NCI-H2227 (cell line): Measurements from ENCODE around the gene QKI.
A peak's percentile ranks its signal among the peaks of the same experiment; 100 is the strongest.
"Not testable (repeated sequence)": the region's sequence is repeated elsewhere in the genome, so short reads cannot be mapped to it uniquely, and the experiment has no call there.

ENCODE experiments used
- DNase-seq: peaks from one replicate; lab custom pipeline; 2025; ENCODE audit not compliant: unreplicated experiment; lab: John Stamatoyannopoulos, UW

Gene QKI

DNA sequence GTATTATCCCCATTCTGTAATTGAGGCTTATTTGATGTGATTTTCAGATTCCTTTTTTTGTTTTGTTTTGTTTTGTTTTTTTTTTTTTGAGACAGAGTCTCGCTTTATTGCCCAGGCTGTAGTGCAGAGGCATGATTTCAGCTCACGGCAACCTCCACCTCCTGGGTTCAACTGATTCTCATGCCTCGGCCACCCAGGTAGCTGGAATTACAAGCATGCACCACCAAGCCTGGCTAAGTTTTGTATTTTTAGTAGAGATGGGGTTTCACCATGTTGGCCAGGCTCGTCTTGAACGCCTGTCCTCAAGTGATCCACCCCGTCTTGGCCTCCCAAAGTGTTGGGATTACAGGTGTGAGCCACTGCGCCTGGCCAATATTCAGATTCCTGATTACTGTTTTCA is 62.4 kb downstream of the QKI start:
- not testable (repeated sequence) for DNase-seq

DNA sequence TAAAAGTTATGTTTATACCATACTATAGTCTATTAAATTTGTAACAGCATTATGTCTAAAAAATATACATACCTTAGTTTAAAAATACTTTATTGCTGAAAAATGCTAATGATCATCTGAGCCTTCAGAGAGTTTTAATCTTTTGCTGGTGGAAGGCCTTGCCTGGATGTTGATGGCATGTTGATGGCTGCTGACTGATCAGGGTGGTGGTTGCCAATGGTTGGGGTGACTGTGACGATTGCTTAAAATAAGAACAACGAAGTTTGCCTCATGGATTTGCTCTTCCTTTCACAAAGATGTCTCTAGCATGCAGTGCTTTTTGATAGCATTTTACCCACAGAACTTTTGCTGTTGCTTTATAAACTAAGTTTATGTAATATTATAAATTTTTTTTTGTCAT is 68.6 kb downstream of the QKI start:
- no peak for DNase-seq

DNA sequence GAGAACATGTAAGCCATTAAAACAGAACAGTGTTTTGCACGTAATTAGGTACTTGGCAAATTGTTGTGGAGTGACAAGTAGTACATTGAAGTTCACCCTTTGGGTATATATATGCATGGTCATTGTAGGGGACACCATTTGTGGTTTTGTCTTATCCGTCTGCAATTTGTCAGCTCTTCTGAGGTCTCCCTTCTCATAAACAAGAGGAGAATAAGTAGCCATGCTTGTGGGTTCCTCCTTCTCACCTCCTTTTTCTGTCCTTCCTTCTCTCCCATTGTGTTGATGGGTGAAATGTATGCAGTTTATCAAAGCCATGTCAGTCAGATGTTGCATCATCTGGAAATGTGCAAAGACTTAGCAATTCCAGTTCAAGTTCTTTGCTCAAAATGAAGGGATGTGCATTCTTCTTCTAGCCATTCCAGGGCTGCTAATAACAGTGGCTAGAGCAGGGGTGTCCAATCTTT is 70.9 kb downstream of the QKI start:
- no peak for DNase-seq

DNA sequence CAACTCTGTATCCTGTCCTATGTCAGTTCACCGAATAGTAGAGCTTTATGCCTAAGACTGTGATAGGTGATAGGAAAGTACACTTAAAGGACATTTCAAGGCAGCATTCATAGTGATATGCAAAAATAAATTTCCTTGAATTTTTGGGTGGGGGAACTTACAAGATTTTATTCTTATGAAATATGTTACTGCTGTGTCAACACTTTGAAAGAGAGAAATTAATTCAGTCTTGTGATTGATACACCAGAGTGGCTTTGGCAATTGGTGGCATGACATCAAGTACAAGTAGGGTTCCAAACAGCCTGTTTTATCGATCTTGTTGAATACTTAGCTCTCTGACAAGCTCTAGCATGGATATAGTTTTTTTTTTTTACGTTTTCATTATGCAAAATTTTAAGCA is 72.3 kb downstream of the QKI start:
- no peak for DNase-seq

DNA sequence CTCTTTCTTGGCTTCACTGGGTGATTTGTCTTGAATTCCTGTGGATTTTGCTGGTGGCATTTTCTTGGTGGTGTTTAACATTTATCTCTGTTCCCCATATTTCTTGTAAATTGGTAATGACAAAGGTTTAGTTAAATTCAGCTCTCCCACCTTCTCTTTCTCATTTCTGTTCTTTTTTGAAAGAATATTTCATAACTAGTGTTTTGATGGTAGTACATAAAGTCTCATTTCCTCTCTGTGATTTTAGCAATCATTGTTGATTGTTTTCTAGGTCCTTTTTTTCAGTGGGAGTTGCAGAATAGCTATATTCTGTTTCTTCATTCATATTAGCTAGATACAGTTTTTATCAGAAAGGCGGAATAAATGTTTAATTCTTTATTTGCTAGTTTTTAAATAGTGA is 73.1 kb downstream of the QKI start:
- DNase-seq = no peak

DNA sequence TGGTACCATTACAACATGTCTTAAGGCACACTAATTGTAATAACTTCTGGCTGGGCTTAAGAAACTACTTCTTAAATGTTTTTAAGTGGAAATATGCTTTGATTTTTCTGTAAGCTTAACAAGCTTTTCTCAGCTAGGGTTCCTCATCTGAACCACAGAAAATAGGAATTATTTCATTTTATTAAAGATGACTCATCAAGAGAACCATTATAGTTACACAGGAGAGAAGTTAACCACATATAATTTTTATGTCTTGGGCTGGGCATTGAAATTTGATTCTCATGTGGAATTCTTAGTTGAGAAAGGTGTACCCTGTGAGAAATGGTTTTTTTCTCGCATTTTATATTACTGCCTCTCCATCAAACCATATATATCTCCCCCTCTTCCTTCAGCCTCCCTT is 75.1 kb downstream of the QKI start:
- no peak for DNase-seq

DNA sequence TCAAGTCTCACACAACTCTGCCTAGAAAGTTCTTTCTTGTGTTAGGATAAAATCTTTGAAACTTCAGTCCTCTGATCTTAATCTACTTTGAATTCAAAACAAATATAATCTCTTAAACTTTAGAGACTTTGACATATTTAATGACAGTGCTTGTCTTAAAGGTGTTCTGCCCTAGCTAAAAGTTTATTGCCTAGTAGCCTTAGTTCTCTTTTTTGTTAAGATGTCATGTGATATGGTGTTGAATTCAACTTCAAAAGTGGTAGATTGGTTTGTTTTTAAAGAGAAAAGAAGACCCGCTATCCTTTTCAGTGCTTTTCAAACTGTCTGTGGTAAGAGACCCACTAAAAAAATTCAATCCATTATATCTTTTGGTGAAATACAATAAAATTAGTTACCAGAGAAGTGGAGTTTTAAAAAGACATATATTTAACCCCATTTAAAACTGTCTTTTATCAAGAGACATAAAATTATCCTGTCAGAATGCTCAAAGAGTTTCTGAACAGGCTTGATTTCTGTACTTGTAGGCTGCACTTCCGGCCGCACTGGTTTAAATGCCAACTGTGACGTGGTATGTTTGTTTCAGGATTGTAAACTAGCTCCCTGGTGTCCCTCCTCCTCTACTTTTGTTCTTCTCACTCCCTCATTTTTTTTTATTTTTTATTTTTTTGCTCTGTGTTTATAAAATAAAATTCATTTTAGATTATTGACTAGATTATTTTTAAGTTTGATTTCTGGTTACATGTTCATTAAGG is 76.5 kb downstream of the QKI start:
- DNase-seq = peak; percentile 2

DNA sequence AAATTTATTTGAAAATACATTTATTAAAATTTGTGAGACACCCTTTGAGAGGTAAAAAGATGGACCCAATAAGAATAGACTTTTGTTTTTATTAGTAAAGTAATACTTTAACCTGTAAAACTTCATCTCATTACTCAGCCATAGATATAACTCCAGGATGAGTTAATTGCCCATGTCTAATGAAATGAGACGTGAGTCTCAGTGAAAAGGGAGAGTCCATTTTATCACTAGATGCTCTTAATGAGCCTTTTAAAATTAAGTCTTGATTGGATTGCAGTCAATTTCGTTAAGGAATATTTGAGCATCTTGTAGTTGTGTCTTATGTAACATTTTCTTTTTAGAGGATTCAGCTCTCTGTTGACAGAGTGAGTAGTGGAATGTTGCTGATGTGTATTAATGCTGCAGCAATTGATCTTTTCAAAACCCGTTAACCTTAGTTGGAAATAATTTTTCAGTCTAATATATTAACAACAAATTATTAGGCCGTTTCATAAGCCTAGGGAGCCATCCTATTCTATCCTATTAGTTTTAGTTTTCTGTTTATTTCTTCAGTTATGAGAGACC is 77.3 kb downstream of the QKI start:
- no peak for DNase-seq

DNA sequence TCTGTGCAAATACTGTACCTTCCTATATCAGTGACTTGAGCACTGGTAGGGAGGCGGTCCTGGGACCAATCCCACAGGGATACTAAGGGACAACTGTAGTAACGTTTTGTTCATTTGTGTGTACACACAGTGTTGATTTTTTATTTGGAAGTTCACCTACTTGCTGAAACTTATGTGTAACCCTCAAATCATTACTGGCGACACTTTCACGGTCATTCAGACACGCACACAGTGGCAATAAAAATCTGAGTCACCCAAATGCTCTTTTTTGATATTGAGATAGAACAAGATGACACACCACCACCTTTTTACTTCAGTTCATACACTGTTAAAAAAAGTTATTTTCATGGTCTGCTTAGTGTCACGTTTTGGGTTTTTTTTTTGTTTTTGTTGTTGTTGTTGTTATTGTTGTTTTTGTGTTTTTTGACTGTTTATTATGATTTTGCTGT is 79.8 kb downstream of the QKI start:
- DNase-seq = no peak

DNA sequence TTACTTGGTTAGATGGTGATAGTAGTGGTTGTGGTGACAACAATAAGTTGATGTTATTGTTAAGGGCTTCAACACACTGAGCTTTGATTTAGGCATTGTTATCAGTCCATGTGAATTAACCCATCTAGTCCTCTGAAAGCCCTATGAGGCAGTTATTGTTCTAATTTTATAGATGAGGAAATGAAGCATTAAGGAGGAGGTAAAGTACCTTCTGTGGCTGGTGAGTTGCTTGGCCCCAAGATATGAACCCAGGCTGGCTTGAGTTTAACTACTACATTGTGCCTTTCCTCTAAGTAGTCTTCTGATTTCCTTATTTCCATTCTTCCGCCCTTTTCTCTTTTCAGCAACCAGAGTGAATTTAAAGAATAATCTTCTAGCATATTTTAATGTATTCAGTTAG is 81.7 kb downstream of the QKI start:
- no peak for DNase-seq

DNA sequence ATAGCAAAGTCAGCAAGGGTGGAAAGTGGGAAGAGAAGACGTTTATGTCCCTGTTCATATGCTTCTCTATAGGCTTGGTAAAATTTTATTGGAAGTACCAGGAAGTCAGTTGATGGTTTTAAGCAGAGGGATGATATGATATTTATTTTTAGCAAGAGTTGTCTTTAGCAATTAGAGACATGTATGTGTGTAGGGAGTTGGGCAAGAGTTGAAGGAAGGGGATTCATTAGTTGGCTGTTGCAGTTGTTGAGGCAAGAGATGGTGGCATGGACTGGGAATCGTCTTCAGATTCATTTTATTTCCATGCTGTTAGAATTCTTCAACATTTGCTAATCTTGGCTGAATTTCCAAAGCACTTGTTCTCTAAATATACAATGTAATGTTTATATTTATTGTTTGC is 85.6 kb downstream of the QKI start:
- DNase-seq = no peak

DNA sequence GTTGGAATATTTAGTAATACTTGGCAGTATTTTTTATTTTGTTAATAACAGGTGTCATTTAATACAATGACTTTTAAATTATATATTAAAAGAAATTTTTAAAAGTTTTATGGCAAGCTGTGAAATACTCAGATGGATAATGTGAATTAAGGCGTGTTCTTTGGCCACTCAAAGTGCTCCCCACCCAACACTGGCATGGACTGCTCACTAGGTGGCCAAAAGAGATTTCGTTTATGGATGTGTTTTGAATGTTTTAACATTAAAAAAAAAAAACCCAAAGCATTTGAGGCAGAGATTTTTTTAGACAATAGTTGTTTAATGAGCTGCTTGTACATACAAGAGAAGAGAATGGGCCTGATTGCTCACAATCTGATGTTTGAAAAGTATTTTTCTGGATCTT is 86.5 kb downstream of the QKI start:
- no peak for DNase-seq

DNA sequence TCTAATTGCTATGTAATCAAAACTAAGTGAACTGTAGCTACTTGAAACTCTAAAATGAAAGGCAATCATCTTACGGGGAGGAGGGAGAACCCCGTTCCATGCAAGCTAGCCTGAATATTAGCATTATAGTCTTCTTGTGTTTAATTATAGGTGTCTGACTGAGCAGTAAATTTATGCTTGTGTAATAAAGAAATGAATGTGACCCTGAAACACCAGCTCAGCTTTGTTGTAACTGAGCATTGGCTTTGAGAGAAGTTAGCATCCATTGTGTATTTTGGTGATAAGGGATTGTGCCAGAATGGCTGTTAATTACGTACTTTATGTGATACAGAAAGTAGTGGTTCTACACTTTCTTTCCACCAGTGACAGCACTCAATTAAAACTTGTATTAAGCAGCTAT is 86.9 kb downstream of the QKI start:
- no peak for DNase-seq

DNA sequence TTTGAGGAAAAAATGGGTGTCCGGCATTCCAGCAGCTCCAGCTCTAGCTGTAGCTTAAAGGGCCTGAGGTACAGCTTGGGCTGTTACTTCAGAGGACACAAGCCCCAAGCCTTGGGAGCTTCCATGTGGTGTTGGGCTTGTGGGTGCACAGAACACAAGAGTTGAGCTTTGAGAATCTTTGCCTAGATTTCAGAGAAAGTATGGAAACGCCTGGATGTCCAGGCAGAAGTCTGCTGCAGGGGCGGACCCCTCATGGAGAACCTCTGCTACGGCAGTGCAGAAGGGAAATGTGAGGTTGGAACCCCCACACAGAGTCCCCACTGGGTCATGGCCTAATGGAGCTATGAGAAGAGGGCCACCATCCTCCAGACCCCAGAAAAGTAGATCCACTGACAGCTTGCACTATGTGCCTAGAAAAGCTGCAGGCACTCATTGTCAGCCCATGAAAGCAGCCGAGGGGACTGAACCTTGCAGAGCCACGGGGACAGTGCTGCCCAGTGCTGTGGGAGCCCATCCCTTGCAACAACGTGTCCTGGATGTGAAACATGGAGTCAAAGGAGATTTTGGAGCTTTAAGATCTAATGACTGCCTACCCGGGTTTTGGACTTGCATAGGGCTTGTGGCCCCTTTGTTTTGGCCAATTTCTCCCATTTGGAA is 90.6 kb downstream of the QKI start:
- DNase-seq = no peak

DNA sequence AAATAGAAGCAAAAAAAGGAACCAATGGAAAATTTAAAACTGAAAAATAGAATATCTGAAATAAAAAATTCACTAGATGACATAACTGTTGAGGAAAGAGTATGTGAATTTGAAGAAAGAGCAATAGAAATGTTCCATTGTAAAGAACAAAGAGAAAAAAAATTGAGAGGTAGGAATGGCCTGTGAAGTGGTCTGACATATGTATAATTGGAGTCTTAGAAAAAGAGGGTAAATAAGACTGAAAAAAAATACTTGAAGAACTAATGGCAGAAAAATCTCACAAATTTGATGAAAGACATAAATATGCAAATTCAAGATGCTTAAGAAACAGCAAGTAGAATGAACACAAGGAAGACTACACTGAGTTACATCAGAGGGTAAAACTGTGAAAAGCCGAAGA is 93.4 kb downstream of the QKI start:
- no peak for DNase-seq

DNA sequence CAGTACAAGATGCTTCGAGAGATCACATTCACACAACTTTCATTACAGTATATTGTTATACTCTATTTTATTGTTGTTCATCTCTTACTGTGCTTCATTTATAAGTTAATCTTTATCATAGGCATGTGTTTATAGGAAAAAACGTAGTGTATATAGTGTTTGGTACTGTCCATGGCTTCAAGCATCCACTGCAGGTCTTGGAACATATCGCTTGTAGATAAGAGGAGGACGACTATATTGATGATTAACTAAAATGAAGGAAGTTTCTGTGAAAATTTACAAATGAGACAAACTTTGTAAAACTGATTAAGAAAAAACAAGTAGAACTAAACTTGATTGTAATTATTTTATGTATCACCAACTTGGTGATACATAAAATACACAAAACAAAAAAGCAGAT is 98.5 kb downstream of the QKI start:
- no peak for DNase-seq

DNA sequence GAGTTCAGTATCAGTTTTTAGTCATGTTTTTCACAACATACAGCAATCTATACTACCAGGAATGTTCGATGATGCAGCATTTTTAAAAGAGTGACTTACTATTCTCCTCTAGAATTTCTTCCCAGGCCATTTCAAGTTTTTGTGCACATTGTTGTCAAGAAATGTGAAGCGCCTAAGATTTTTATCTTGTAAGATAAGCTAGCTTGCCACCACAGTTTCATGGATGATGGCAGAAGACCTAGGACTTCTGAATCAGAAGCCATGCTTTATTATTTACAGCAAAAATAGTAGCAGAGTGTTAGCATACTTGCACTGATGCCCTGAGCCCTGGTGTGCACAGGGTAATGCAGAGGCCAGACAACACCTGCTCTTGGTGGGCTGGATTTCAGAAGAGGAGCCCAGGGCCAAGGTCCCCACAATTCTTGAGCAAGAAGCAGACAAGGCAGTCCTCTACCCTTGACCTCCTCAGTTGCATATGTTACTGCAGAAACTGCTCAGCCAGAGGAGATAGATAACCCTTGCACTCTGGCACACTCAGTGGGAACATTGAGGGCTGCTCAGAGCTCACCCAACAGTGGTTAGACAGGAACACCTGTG is 99.2 kb downstream of the QKI start:
- DNase-seq = no peak

DNA sequence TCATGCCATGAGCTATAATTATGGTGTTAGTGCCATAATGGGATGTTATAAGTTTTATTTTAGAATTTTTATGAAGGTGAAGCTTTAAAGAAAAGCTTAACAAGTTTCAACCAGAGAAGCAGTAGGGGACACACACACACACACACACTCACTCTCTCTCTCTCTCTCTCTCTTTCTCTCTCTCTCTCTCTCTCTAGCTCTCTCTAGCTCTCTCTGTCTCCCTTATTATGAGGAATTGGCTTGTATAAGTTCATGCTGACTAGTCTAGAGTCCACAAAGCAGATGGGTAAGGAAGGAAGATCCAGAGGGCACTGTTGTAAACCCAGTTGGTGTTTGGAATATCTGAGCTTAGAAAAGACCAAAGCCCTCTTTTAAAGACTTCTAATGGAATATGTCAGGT is 102.4 kb downstream of the QKI start:
- no peak for DNase-seq

DNA sequence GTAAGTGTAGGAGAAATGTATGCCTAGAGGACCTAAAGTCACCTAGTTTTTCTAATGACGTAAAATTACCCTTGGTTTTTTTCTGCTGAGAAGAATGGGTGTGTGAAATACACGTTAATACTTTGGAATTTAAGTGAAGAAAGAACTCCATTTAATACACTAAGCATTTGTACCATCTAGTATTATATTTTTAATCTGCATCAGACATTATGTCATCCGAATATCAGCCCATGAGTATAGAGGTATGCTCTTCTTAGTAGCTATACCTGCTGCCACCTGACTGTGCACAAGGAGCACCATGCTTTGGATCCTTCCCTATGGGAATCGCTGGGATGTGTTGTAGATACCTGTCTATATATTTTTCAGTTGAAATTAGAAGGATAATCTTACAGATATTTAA is 106.4 kb downstream of the QKI start:
- DNase-seq = no peak

DNA sequence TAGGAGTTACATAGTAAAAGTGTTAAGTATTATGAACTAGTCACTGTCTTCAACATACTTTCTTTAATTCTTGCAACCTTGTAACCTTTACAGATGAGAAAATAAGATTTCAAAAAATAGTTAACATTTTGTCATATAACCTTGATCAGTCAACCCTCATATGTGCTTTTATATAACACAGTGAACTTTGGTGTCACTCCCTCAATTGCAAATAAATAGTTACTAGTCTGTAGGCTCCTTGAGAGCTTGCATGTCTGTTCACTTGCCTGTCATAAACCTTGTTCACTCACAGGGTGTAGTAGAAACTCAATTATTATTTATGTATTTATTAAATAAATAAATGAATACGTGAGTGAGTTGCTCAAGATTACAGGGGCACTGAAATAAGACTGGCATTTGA is 107.5 kb downstream of the QKI start:
- no peak for DNase-seq

DNA sequence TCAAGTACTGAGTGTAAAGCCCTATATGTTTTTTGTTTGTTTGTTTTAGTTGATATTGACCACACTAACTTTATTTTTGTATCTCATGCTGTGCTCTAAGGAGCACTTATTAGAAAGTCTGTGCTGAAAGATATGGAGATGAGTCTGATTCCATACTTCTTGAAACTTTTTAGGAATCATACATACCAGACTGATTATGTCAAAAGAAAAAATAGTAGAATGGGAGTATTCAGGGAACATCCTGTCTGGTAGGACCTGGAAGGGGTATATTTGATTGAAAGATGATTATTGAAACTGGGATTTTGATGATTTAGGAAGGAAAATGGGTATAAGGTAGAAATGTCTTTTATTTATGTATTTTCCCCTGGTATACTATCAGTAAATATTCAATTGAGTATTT is 111.4 kb downstream of the QKI start:
- no peak for DNase-seq

DNA sequence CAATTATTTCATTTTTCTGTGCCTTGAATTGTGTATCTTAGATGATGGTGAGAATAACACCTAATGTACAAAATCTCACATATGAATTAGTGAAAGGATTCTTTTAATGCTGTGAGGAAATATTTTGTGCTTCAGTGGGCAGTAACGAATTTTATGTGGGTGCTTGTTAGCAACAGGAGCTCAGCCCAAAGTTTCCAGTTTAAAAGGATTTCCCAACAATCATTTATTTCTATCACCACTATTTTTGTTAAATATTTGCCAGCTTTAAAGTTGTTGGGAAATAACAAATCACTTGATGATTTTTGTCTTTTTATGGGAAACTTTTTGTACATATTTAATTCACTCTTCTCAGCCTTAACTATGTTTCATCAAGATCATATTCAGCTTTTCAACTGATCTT is 111.8 kb downstream of the QKI start:
- no peak for DNase-seq
